Activated CD4-positive, alpha-beta T cell treated with anti-CD3 and anti-CD28 coated beads, Interleukin-2, amount 50 U/mL, for 16 hours (primary cell): ENCODE results near the gene RNF222.

Experiments
- DNase-seq: peaks from one replicate; pipeline ENCODE4 v3.0.0-alpha.2; 2020

Gene RNF222

GRCh38 chr17:8397636-8398035 lies at the start of gene RNF222:
Gene RNF222 (minus strand): TSS chr17:8397827. CDS start chr17:8393461, 4,366 bp downstream.
- DNase-seq: no peak

- no peak for DNase-seq
These were observed 47.9 kb upstream of the RNF222 start for GRCh38 chr17:8445536-8445935.

GRCh38 chr17:8444494-8444893 lies 46.9 kb upstream of the RNF222 start:
- DNase-seq: no peak

GRCh38 chr17:8443756-8444155 lies 46.1 kb upstream of the RNF222 start:
- no peak for DNase-seq

GRCh38 chr17:8442310-8442709 lies 44.7 kb upstream of the RNF222 start:
- DNase-seq: no peak

- no peak for DNase-seq
These were observed 44.1 kb upstream of the RNF222 start for GRCh38 chr17:8441690-8442089.

- no peak for DNase-seq
These were observed 42.1 kb upstream of the RNF222 start for GRCh38 chr17:8439681-8440080.

GRCh38 chr17:8438441-8438840 lies 40.8 kb upstream of the RNF222 start:
- DNase-seq: no peak

GRCh38 chr17:8436844-8437171 lies 39.2 kb upstream of the RNF222 start:
- no peak for DNase-seq

GRCh38 chr17:8436169-8436843 lies 38.7 kb upstream of the RNF222 start:
- DNase-seq: peak; percentile 63

- DNase-seq: peak; percentile 98
These were observed 37.9 kb upstream of the RNF222 start, which contains the start of gene NDEL1 for GRCh38 chr17:8435245-8436168. Gene NDEL1 (plus strand): TSS chr17:8435884. CDS start chr17:8444272, 8,388 bp downstream.

- DNase-seq: no peak
These were observed 33.3 kb upstream of the RNF222 start for GRCh38 chr17:8430966-8431365.

- DNase-seq: no peak
These were observed 29.2 kb upstream of the RNF222 start for GRCh38 chr17:8426802-8427201.

- DNase-seq: no peak
These were observed 28.6 kb upstream of the RNF222 start for GRCh38 chr17:8426094-8426720.

GRCh38 chr17:8421571-8421970 lies 23.9 kb upstream of the RNF222 start:
- DNase-seq: no peak

- no peak for DNase-seq
These were observed 22.7 kb upstream of the RNF222 start for GRCh38 chr17:8420041-8420934.

GRCh38 chr17:8419305-8419704 lies 21.7 kb upstream of the RNF222 start:
- DNase-seq: no peak

GRCh38 chr17:8418471-8418870 lies 20.8 kb upstream of the RNF222 start:
- no peak for DNase-seq

GRCh38 chr17:8417806-8418205 lies 20.2 kb upstream of the RNF222 start:
- no peak for DNase-seq

GRCh38 chr17:8413938-8414337 lies 16.3 kb upstream of the RNF222 start:
- DNase-seq: no peak

- DNase-seq: no peak
These were observed 15.7 kb upstream of the RNF222 start for GRCh38 chr17:8413328-8413727.

- no peak for DNase-seq
These were observed 14.5 kb upstream of the RNF222 start for GRCh38 chr17:8412089-8412488.

- DNase-seq: no peak
These were observed 13.2 kb upstream of the RNF222 start for GRCh38 chr17:8410883-8411238.
